Peyer's patch (tissue), 4 donors: Measurements from ENCODE around the gene EYS.

Experiments used
- POLR2A ChIP-seq, 2 donors: fragments of 450-650 bp; IDR thresholded peaks; one replicate each; pipeline ENCODE4 v1.5.1; 2017; ENCODE audit warnings: antibody characterized with exemption in 2 of 2, mild to moderate bottlenecking in 2 of 2, moderate library complexity in 2 of 2
- TF ChIP-seq, protein P1 (sequence below), 6 experiments: fragments of 450-650 bp in 4 of 6; fragments of 200-600 bp in 2 of 6; sonication (generic) in 1 of 6; IDR thresholded peaks; one replicate each; pipeline ENCODE4 v1.5.1; 2017 to 2019; ENCODE audit warnings: antibody characterized with exemption in 6 of 6, mild to moderate bottlenecking in 3 of 6, moderate library complexity in 1 of 6

DNA sequence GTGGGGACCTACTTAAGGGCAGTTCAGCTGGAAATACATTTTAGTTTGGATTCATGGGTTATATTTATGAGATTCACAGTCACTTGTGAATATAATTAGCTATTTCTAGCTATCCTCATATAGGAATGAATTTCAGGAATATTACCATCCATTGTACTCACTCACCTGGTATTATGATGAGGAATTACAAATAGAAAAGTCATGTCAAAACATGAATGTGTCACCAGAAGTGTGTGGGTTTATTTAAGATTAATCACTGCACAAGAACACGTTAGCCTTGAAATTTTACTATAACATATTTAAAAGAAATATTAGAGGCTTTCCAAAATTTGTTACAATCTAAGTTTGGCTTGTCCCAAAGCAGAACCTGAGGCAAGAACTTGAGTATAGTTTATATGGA lies 1560.9 kb downstream of the EYS start:
- TF ChIP-seq, protein P1, sequence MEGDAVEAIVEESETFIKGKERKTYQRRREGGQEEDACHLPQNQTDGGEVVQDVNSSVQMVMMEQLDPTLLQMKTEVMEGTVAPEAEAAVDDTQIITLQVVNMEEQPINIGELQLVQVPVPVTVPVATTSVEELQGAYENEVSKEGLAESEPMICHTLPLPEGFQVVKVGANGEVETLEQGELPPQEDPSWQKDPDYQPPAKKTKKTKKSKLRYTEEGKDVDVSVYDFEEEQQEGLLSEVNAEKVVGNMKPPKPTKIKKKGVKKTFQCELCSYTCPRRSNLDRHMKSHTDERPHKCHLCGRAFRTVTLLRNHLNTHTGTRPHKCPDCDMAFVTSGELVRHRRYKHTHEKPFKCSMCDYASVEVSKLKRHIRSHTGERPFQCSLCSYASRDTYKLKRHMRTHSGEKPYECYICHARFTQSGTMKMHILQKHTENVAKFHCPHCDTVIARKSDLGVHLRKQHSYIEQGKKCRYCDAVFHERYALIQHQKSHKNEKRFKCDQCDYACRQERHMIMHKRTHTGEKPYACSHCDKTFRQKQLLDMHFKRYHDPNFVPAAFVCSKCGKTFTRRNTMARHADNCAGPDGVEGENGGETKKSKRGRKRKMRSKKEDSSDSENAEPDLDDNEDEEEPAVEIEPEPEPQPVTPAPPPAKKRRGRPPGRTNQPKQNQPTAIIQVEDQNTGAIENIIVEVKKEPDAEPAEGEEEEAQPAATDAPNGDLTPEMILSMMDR (IDR thresholded peaks at IDR 0.05), result no peak
- no peak for TF ChIP-seq POLR2A (IDR thresholded peaks at IDR 0.05)
